SW 1271 (cell line): ENCODE data around the gene C1orf232.

Experiments used
- DNase-seq, 2 experiments: peaks; one replicate each; lab custom pipeline; 2025; lab: John Stamatoyannopoulos, UW

The C1orf232 gene

GRCh38 chr1:26177182-26177684 lies 8.5 kb upstream of the C1orf232 start, which contains the start of gene CNKSR1:
Gene CNKSR1 (plus strand): TSS chr1:26177491. CDS start chr1:26177548, 57 bp downstream.
- no peak for DNase-seq

- DNase-seq, result no peak
Observed at GRCh38 chr1:26175346-26175745, 6.6 kb upstream of the C1orf232 start.

GRCh38 chr1:26171084-26172072 lies 2.6 kb upstream of the C1orf232 start, which contains the start of gene ZNF593OS:
Gene ZNF593OS (minus strand): TSS chr1:26171832. CDS start chr1:26171661, 171 bp downstream.
- no peak for DNase-seq

GRCh38 chr1:26170472-26170821 lies 1.7 kb upstream of the C1orf232 start:
- DNase-seq, result no peak

- DNase-seq, result peak; percentile 63 to 77
Observed at GRCh38 chr1:26169669-26170471, 1.1 kb upstream of the C1orf232 start, which contains the start of gene ZNF593. Gene ZNF593 (plus strand): TSS chr1:26169908. CDS start chr1:26169984, 76 bp downstream.

- no peak for DNase-seq
Observed at GRCh38 chr1:26169198-26169554, 413 bp upstream of the C1orf232 start.

GRCh38 chr1:26166719-26167281 lies 2.0 kb downstream of the C1orf232 start:
- no peak for DNase-seq

- no peak for DNase-seq
Observed at GRCh38 chr1:26164861-26165842, 3.6 kb downstream of the C1orf232 start.

- DNase-seq, result no peak
Observed at GRCh38 chr1:26164036-26164860, 4.5 kb downstream of the C1orf232 start.

GRCh38 chr1:26163684-26164035 lies 5.1 kb downstream of the C1orf232 start:
- no peak for DNase-seq

- DNase-seq, result no peak
Observed at GRCh38 chr1:26162220-26162709, 6.5 kb downstream of the C1orf232 start.

- peak in 1 of 2 experiments; percentile 11 for DNase-seq
Observed at GRCh38 chr1:26161415-26162219, 7.1 kb downstream of the C1orf232 start.

GRCh38 chr1:26160527-26161414 lies 8.0 kb downstream of the C1orf232 start:
- DNase-seq, result no peak

- DNase-seq, result no peak
Observed at GRCh38 chr1:26159743-26160039, 9.1 kb downstream of the C1orf232 start.

- DNase-seq, result no peak
Observed at GRCh38 chr1:26158908-26159742, 9.6 kb downstream of the C1orf232 start, which contains the start of gene FAM110D. Gene FAM110D (plus strand): TSS chr1:26159079. CDS start chr1:26161292, 2,213 bp downstream.

GRCh38 chr1:26158271-26158907 lies 10.4 kb downstream of the C1orf232 start:
- no peak for DNase-seq
